Measurements from ENCODE around the gene OTX2.

OTX2 gene

GRCh38 chr14:56797003-56797568 is 13.2 kb downstream of the OTX2 start:
- no peak for DNase-seq (ENCODE audit: low read depth in 1 of 2, low spot score in 1 of 2)

GRCh38 chr14:56796259-56796658 is 14.0 kb downstream of the OTX2 start:
- no peak for DNase-seq (ENCODE audit: low read depth in 1 of 2, low spot score in 1 of 2)

- no peak for DNase-seq (ENCODE audit: low read depth in 1 of 2, low spot score in 1 of 2)
Measured at GRCh38 chr14:56795284-56795622, 15.0 kb downstream of the OTX2 start.

GRCh38 chr14:56794557-56795283 is 15.6 kb downstream of the OTX2 start:
- no peak for DNase-seq (ENCODE audit: low read depth in 1 of 2, low spot score in 1 of 2)

- no peak for DNase-seq (ENCODE audit: low read depth in 1 of 2, low spot score in 1 of 2)
Measured at GRCh38 chr14:56794088-56794556, 16.2 kb downstream of the OTX2 start.

GRCh38 chr14:56789955-56790354 is 20.3 kb downstream of the OTX2 start:
- no peak for DNase-seq (ENCODE audit: low read depth in 1 of 2, low spot score in 1 of 2)

GRCh38 chr14:56787530-56787929 is 22.7 kb downstream of the OTX2 start:
- DNase-seq (ENCODE audit: low read depth in 1 of 2, low spot score in 1 of 2), result no peak

- DNase-seq (ENCODE audit: low read depth in 1 of 2, low spot score in 1 of 2), result no peak
Measured at GRCh38 chr14:56782711-56783110, 27.6 kb downstream of the OTX2 start.

- no peak for DNase-seq (ENCODE audit: low read depth in 1 of 2, low spot score in 1 of 2)
Measured at GRCh38 chr14:56774503-56774902, 35.8 kb downstream of the OTX2 start.

GRCh38 chr14:56770512-56770911 is 39.8 kb downstream of the OTX2 start:
- DNase-seq (ENCODE audit: low read depth in 1 of 2, low spot score in 1 of 2), result no peak

- DNase-seq (ENCODE audit: low read depth in 1 of 2, low spot score in 1 of 2), result no peak
Measured at GRCh38 chr14:56760164-56760914, 49.9 kb downstream of the OTX2 start.

- no peak for DNase-seq (ENCODE audit: low read depth in 1 of 2, low spot score in 1 of 2)
Measured at GRCh38 chr14:56759633-56760032, 50.6 kb downstream of the OTX2 start.

GRCh38 chr14:56759094-56759493 is 51.2 kb downstream of the OTX2 start:
- DNase-seq (ENCODE audit: low read depth in 1 of 2, low spot score in 1 of 2), result no peak

GRCh38 chr14:56754921-56755320 is 55.4 kb downstream of the OTX2 start:
- no peak for DNase-seq (ENCODE audit: low read depth in 1 of 2, low spot score in 1 of 2)

GRCh38 chr14:56753396-56753795 is 56.9 kb downstream of the OTX2 start:
- DNase-seq (ENCODE audit: low read depth in 1 of 2, low spot score in 1 of 2), result no peak

GRCh38 chr14:56752428-56752827 is 57.9 kb downstream of the OTX2 start:
- DNase-seq (ENCODE audit: low read depth in 1 of 2, low spot score in 1 of 2), result no peak

GRCh38 chr14:56751471-56751870 is 58.8 kb downstream of the OTX2 start:
- no peak for DNase-seq (ENCODE audit: low read depth in 1 of 2, low spot score in 1 of 2)
